ENCODE measurements around the gene LRP8. TPM values are rescaled to one million over a fixed set of nuclear protein-coding genes. Genes with fewer than 3 reads are reported as not detected.

The LRP8 gene
- total and polyA plus RNA-seq, 9 of the 15 experiments (the other 6 are each of a cell fraction or from before 2014, with no cell fraction given): 7.1 to 56.1 (median 31.3) TPM

DNA sequence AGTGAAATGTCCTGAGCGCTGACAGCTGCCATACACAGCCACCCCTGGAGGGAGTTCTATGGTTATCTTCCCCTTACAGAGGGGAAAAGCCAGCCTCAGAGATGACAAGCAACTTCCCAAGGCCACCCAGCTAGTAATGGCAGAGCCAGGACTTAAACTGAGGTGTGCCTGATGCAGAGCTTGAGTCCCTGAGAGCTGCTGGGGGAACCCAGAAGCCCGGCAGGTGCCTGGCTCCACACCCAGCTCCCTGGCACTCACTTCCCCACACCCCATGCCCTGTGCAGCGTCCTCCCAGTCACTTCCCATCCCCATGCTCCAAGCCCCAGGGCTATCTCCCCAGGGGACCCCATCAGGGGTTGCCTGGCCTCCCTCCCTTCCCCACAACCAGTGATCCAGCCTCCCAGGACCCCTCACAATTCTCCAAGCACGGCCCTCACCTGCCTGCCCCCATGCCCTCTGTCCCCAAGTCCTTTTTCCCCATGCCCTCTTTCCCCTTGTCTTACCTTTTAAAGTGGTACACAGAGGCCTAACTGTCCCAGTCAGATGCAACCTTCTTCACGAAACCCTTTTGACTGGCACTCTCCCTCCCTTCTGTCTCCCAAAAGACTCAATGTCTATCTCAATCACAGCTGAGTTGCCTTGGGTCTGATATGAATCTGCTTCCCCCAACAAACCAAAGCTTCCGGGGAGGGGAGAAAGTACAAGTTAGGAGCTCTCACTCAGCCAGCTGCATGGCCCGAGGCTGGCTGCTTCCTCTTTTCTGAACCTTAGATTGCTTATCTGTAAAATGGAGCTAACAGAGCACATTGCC is 39.8 kb upstream of the LRP8 start (continued):
- TF ChIP-seq PHF20 (IDR thresholded peaks at IDR 0.05; ENCODE audit: partially characterized antibody) (peak; percentile 18), GABPA (tag; conservative IDR thresholded peaks at IDR 0.05; ENCODE audit: low read depth) (peak; percentile 64), ID3 (CRISPR knock-in tag; IDR thresholded peaks at IDR 0.05) (no peak), ID3 (tag; IDR thresholded peaks at IDR 0.05) (peak; percentile 10; the same call in 1 of the 2 replicates), JUND (IDR thresholded peaks at IDR 0.05; ENCODE audit: borderline replicate concordance, low read depth, low read length) (no peak), JUND (tag; IDR thresholded peaks at IDR 0.05; ENCODE audit: borderline replicate concordance, low read depth, low read length) (peak; percentile 47; the same call in 1 of the 3 replicates), SMARCE1 (IDR thresholded peaks at IDR 0.05) (peak; percentile 69; the same call in 1 of the 2 replicates), TAL1 (IDR thresholded peaks at IDR 0.05) (peak; percentile 74), SPI1 (IDR thresholded peaks at IDR 0.05; ENCODE audit: borderline replicate concordance, low read depth, low read length) (peak; percentile 94), ZBTB26 (CRISPR knock-in tag; IDR thresholded peaks at IDR 0.05) (no peak), MEF2A (IDR thresholded peaks at IDR 0.05; ENCODE audit: control insufficient read depth, low read depth, low read length) (no peak), ZBTB40 (IDR thresholded peaks at IDR 0.05) (0 out of 2 replicates have a peak, but pooled peaks have one; percentile 18), ZBTB40 (CRISPR knock-in tag; IDR thresholded peaks at IDR 0.05) (no peak), POLR2H (tag; IDR thresholded peaks at IDR 0.05; ENCODE audit: low read depth) (no peak)

All from K562 (cell line).